ENCODE data around the gene EPHA10.

EPHA10 gene

DNA sequence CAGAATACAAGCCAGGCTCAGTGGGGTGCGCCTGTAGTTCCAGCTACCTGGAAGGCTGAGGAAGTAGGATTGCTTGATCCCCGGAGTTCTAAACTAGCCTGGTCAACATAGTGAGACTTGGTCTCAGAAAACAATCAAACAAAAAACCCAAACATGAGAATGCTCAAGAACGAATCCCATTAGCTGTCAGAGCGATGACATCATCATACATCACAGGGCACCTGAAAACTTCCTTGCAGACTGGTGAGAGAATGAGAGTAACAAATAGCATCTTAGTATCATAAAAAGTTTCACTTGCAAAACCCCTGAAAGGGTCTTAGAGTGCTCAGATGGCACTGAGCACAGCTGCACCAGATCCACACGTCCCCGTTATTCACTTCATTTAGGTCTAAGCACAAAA lies 93.7 kb downstream of the EPHA10 start:
- no peaks in the 10 kb centered on the region for H3K36me3 ChIP-seq (ENCODE audit: control insufficient read depth, insufficient read depth, low read length)
- H3K27ac ChIP-seq (ENCODE audit: low read depth, low read length) = no peak overlapping the region
- H3K9me3 ChIP-seq (ENCODE audit: control insufficient read depth, insufficient read depth, low read depth, low read length) = no peaks in the 10 kb centered on the region
- H3K27me3 ChIP-seq (ENCODE audit: control insufficient read depth, insufficient read depth, low read length) = peaks cover 32% of the 10 kb centered on the region
- no peak overlapping the region for H3K9ac ChIP-seq (ENCODE audit: low read length)
- no peak overlapping the region for H3K4me3 ChIP-seq (ENCODE audit: low read depth, low read length)
- no peaks in the 10 kb centered on the region for H3K4me1 ChIP-seq (ENCODE audit: control insufficient read depth, insufficient read depth, low read length)

DNA sequence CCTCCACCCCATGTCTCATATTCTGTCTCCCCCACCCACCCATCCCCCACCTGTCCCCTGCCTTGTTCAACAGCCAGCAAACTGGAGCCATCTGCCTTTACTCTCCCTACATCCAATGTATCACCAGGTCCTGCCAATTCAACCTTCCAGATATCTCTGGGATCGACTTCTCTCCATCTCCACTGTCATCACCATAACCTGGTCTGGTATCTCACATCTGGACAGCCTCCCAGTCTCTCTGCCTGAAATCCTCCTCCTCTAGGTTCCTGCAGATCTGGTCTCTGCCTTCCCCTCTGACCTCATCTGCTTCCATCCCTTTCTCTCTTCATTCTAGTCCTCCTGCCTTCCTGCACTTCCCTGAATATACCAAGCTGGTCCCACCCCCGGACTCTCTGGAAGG lies 94.8 kb downstream of the EPHA10 start:
- Histone ChIP-seq H3K9ac (ENCODE audit: low read length) (no peak overlapping the region), H3K27ac (ENCODE audit: low read depth, low read length) (no peak overlapping the region), H3K36me3 (ENCODE audit: control insufficient read depth, insufficient read depth, low read length) (no peaks in the 10 kb centered on the region), H3K4me1 (ENCODE audit: control insufficient read depth, insufficient read depth, low read length) (no peaks in the 10 kb centered on the region), H3K4me3 (ENCODE audit: low read depth, low read length) (no peak overlapping the region), H3K27me3 (ENCODE audit: control insufficient read depth, insufficient read depth, low read length) (peaks cover 32% of the 10 kb centered on the region), H3K9me3 (ENCODE audit: control insufficient read depth, insufficient read depth, low read depth, low read length) (no peaks in the 10 kb centered on the region)

DNA sequence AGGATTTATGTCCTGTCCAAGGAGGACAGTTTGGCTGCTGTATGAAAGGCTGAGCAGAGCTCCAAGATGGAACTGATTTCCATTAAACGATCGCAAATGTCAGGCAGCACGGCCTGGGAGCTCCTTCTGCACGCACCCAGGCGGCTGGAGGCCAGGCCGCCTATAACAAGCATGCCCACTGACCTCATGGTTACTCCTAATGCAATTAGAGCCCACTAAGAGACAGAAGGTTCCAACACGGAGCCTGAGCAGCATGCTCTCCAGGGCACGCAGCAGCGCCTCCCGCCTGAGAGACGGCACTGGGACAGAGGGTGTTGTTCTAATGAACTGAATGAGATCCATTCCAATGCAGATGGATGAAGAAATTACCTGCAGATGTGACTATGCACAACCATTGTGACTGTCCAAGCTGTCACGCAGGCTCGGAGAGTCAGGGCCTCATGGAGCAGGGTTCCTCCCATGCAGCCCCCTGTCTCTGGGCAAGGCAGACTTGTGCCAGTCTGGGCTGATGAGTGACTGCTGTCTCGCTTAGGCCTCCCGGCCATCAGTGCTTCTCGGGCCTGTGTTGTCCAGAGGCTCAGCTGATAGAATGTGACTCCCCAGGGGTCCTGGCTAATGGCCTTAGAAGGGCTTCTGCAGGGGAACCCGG lies 97.8 kb downstream of the EPHA10 start:
- Histone ChIP-seq H3K9me3 (ENCODE audit: control insufficient read depth, insufficient read depth, low read depth, low read length) (no peaks in the 10 kb centered on the region), H3K27me3 (ENCODE audit: control insufficient read depth, insufficient read depth, low read length) (peaks cover 26% of the 10 kb centered on the region), H3K36me3 (ENCODE audit: control insufficient read depth, insufficient read depth, low read length) (no peaks in the 10 kb centered on the region), H3K9ac (ENCODE audit: low read length) (no peak overlapping the region), H3K4me1 (ENCODE audit: control insufficient read depth, insufficient read depth, low read length) (peaks cover 7% of the 10 kb centered on the region; the same call in 1 of the 2 replicates), H3K4me3 (ENCODE audit: low read depth, low read length) (no peak overlapping the region), H3K27ac (ENCODE audit: low read depth, low read length) (no peak overlapping the region)

DNA sequence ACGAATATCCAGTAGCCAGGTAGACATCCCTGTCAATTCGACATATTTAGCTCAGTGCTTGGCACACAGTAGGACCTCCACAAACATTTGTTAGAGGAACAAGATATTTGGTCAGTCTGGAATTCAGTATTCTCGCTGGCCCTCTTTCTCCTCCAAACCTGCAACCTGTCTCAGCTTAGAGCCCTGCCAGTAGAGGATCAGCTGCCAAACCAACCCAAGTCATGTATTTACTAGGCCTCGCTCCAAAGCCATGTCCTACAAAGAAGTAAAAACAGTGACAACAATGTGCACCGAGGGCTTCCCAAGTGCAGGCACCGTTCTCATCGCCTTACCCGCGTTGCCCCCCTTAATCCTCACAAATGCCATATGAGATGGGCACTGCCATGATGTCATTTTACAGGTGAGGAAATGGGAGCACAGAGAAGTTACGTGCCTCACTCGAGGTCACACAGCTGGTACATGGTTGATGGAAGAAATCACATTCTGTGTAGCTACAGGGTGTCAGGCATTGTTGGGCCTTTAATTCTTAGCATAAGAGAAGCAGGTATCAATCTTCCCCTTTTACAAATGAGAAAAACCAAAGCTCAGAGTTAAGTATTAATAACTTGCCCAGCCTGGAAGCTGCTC lies 98.6 kb downstream of the EPHA10 start:
- H3K27me3 ChIP-seq (ENCODE audit: control insufficient read depth, insufficient read depth, low read length) = peaks cover 31% of the 10 kb centered on the region
- H3K9me3 ChIP-seq (ENCODE audit: control insufficient read depth, insufficient read depth, low read depth, low read length) = no peaks in the 10 kb centered on the region
- no peaks in the 10 kb centered on the region for H3K36me3 ChIP-seq (ENCODE audit: control insufficient read depth, insufficient read depth, low read length)
- no peak overlapping the region for H3K27ac ChIP-seq (ENCODE audit: low read depth, low read length)
- peaks cover 7% of the 10 kb centered on the region; the same call in 1 of the 2 replicates for H3K4me1 ChIP-seq (ENCODE audit: control insufficient read depth, insufficient read depth, low read length)
- no peak overlapping the region for H3K9ac ChIP-seq (ENCODE audit: low read length)
- H3K4me3 ChIP-seq (ENCODE audit: low read depth, low read length) = no peak overlapping the region

All from HUES6 (cell line).